Measurements from ENCODE around the gene SPTBN5. TPM values are rescaled to one million over a fixed set of nuclear protein-coding genes. Genes with fewer than 3 reads are reported as not detected.

Gene SPTBN5
- total RNA-seq: 2.2 to 3.8 TPM (median 2.9 TPM) in 3 replicates
- long read RNA-seq, partial matches to known transcripts: 2 of 5 reads
- long read RNA-seq, other reads (novel, unspliced or antisense): 3 of 5 reads

- no peak within 1 kb of the TSS for H3K4me3 Mint-ChIP-seq (ENCODE audit: unreplicated experiment)
- peaks cover 3% of the 10 kb centered on the region for H3K36me3 Mint-ChIP-seq (ENCODE audit: low read depth)
- H3K27me3 Mint-ChIP-seq (ENCODE audit: low read depth): no peaks in the 10 kb centered on the region
- no peak for DNase-seq (ENCODE audit: low spot score)
- H3K27ac Mint-ChIP-seq (ENCODE audit: unreplicated experiment): peak within 1 kb of the TSS; percentile 95
- H3K9me3 Mint-ChIP-seq (ENCODE audit: low read depth): no peaks in the 10 kb centered on the region
- H3K4me1 Mint-ChIP-seq (ENCODE audit: low read depth): peaks cover 18% of the 10 kb centered on the region
- TF ChIP-seq, protein P1, sequence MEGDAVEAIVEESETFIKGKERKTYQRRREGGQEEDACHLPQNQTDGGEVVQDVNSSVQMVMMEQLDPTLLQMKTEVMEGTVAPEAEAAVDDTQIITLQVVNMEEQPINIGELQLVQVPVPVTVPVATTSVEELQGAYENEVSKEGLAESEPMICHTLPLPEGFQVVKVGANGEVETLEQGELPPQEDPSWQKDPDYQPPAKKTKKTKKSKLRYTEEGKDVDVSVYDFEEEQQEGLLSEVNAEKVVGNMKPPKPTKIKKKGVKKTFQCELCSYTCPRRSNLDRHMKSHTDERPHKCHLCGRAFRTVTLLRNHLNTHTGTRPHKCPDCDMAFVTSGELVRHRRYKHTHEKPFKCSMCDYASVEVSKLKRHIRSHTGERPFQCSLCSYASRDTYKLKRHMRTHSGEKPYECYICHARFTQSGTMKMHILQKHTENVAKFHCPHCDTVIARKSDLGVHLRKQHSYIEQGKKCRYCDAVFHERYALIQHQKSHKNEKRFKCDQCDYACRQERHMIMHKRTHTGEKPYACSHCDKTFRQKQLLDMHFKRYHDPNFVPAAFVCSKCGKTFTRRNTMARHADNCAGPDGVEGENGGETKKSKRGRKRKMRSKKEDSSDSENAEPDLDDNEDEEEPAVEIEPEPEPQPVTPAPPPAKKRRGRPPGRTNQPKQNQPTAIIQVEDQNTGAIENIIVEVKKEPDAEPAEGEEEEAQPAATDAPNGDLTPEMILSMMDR (IDR thresholded peaks at IDR 0.05): no peak
Measured at GRCh38 chr15:41893422-41894250, at the start of gene SPTBN5. SPTBN5 (minus strand) TSS chr15:41894053; CDS start chr15:41893497, 556 bp downstream.

DNA sequence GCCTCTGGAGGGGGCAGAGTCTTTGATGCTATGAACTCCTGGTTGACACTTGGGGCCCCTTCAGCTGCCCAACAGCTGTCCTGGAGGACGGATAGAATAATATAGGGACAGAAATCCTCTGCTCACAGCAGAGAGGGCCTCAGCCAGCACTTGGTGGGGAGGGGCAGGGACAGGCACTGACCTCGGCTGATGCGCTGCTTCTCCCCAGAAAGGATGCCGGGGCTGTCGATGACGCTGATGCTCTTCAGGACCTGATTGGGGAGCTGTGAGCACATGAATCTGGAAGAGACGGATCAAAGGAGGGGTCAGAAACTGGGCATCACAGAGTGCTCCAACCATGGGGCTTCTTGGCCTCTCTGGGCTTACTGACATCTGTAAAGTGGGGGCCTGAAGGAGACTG is 49.0 kb upstream of the SPTBN5 start:
- peaks cover 4% of the 10 kb centered on the region for H3K36me3 Mint-ChIP-seq (ENCODE audit: low read depth)
- H3K27ac Mint-ChIP-seq (ENCODE audit: unreplicated experiment): peak overlapping the region; percentile 68
- H3K4me3 Mint-ChIP-seq (ENCODE audit: unreplicated experiment): no peak overlapping the region
- no peaks in the 10 kb centered on the region for H3K9me3 Mint-ChIP-seq (ENCODE audit: low read depth)
- H3K4me1 Mint-ChIP-seq (ENCODE audit: low read depth): peaks cover 79% of the 10 kb centered on the region
- TF ChIP-seq, protein P1 (IDR thresholded peaks at IDR 0.05): no peak
- H3K27me3 Mint-ChIP-seq (ENCODE audit: low read depth): no peaks in the 10 kb centered on the region
- no peak for DNase-seq (ENCODE audit: low spot score)

DNA sequence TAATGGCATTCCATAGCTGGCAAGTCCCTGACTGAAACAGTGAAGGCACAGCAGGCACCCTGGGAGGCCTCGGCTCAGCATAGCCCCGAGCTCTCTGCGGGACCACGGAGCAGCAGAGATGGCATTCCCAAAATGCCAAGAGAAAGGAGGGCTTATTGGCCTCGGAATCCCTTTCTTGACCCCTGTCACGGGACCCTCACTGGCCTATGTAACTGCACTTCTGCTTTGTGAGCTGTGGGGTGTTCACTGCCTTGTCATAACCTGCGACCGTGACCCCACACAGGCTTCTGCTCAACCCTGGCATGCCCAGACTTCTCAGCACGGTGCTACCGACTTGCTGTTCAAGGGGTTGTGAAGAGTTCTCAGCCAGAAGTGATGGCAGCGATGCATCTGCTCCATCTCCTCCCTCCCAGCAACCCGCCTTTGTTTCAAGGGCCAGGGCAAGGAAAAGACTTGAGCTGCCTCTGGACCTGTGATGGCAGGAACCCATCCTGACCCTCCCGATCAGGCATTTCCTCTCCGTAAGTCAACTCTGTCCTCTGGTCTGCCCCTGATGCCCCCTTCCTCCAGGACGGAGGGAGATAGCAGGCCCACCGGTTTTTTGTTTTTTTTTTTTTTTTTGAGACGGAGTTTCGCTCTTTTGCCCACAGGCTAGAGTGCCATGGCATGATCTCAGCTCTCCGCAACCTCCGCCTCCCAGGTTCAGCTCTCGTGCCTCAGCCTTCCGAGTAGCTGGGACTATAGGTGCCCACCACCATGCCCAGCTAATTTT is 48.0 kb upstream of the SPTBN5 start:
- H3K9me3 Mint-ChIP-seq (ENCODE audit: low read depth): no peaks in the 10 kb centered on the region
- H3K27ac Mint-ChIP-seq (ENCODE audit: unreplicated experiment): peak overlapping the region; percentile 63
- H3K36me3 Mint-ChIP-seq (ENCODE audit: low read depth): peaks cover 4% of the 10 kb centered on the region
- DNase-seq (ENCODE audit: low spot score): no peak
- peaks cover 75% of the 10 kb centered on the region for H3K4me1 Mint-ChIP-seq (ENCODE audit: low read depth)
- TF ChIP-seq, protein P1 (IDR thresholded peaks at IDR 0.05): no peak
- H3K4me3 Mint-ChIP-seq (ENCODE audit: unreplicated experiment): no peak overlapping the region
- no peaks in the 10 kb centered on the region for H3K27me3 Mint-ChIP-seq (ENCODE audit: low read depth)

GRCh38 chr15:41940441-41940857 is 46.6 kb upstream of the SPTBN5 start:
- no peak for DNase-seq (ENCODE audit: low spot score)
- H3K4me1 Mint-ChIP-seq (ENCODE audit: low read depth): peaks cover 73% of the 10 kb centered on the region
- H3K27me3 Mint-ChIP-seq (ENCODE audit: low read depth): no peaks in the 10 kb centered on the region
- TF ChIP-seq, protein P1 (IDR thresholded peaks at IDR 0.05): no peak
- H3K9me3 Mint-ChIP-seq (ENCODE audit: low read depth): no peaks in the 10 kb centered on the region
- peaks cover 4% of the 10 kb centered on the region for H3K36me3 Mint-ChIP-seq (ENCODE audit: low read depth)
- H3K27ac Mint-ChIP-seq (ENCODE audit: unreplicated experiment): peak overlapping the region; percentile 83
- H3K4me3 Mint-ChIP-seq (ENCODE audit: unreplicated experiment): no peak overlapping the region

DNA sequence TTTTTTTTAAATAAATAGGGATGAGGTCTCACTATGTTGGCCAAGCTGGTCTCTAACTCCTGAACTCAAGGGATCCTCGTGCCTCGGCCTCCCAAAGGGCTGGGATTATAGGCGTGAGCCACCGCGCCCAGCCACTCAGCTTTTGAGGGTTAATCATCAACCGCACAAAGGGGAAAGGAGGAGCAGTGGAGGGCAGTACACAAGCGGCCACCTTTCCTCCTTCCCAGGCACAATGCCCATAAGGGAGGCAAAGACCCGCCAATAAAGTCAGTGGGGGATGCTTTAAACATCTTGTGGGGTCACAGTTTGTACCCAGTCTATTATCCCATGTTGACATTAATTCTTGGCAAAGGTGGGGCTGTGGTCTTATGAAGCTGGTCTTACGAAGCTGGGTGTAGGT is 46.1 kb upstream of the SPTBN5 start:
- no peak for DNase-seq (ENCODE audit: low spot score)
- H3K27ac Mint-ChIP-seq (ENCODE audit: unreplicated experiment): peak overlapping the region; percentile 83

More for the DNA sequence above, 46.1 kb upstream of the SPTBN5 start:
- Mint-ChIP-seq H3K9me3 (ENCODE audit: low read depth) (no peaks in the 10 kb centered on the region), H3K4me1 (ENCODE audit: low read depth) (peaks cover 73% of the 10 kb centered on the region), H3K27me3 (ENCODE audit: low read depth) (no peaks in the 10 kb centered on the region), H3K4me3 (ENCODE audit: unreplicated experiment) (no peak overlapping the region), H3K36me3 (ENCODE audit: low read depth) (peaks cover 4% of the 10 kb centered on the region)
- TF ChIP-seq, protein P1 (IDR thresholded peaks at IDR 0.05): no peak
